HL-60/S4 (cell line): ENCODE data around the gene ELL2.
"Not testable (repeated sequence)": the region's sequence is repeated elsewhere in the genome, so short reads cannot be mapped to it uniquely, and the experiment has no call there.

Experiments
- in situ Hi-C: fragments of 300-500 bp; cut with MboI; formaldehyde crosslinking; loops from 2 replicates; pipeline ENCODE4 v1.14.3; 2022; ENCODE audit warnings: low sequenced_read_pairs

The ELL2 gene

GRCh38 chr5:95909738-95910137, 51.9 kb downstream of the ELL2 start:
- in situ Hi-C loops: no loop called here

GRCh38 chr5:95908799-95909198, 52.9 kb downstream of the ELL2 start:
- in situ Hi-C loops: no loop called here

- in situ Hi-C loops: no loop called here
These were observed 53.6 kb downstream of the ELL2 start for GRCh38 chr5:95907740-95908706.

GRCh38 chr5:95907067-95907705, 54.5 kb downstream of the ELL2 start:
- in situ Hi-C loops: no loop called here

GRCh38 chr5:95906398-95906797, 55.3 kb downstream of the ELL2 start:
- in situ Hi-C loops: not testable (repeated sequence)

- in situ Hi-C loops: no loop called here
These were observed 56.8 kb downstream of the ELL2 start for GRCh38 chr5:95904827-95905226.

- in situ Hi-C loops: no loop called here
These were observed 57.8 kb downstream of the ELL2 start for GRCh38 chr5:95903838-95904237.

GRCh38 chr5:95901676-95902627, 59.7 kb downstream of the ELL2 start:
- in situ Hi-C loops: no loop called here

- in situ Hi-C loops: no loop called here
These were observed 61.2 kb downstream of the ELL2 start for GRCh38 chr5:95900383-95900958.

GRCh38 chr5:95899829-95900228, 61.8 kb downstream of the ELL2 start:
- in situ Hi-C loops: no loop called here

- in situ Hi-C loops: no loop called here
These were observed 62.6 kb downstream of the ELL2 start for GRCh38 chr5:95899006-95899405.

- in situ Hi-C loops: no loop called here
These were observed 65.9 kb downstream of the ELL2 start for GRCh38 chr5:95895771-95896170.

- in situ Hi-C loops: no loop called here
These were observed 66.4 kb downstream of the ELL2 start for GRCh38 chr5:95895251-95895650.

- in situ Hi-C loops: no loop called here
These were observed 68.8 kb downstream of the ELL2 start for GRCh38 chr5:95892784-95893354.

GRCh38 chr5:95891499-95891898, 70.2 kb downstream of the ELL2 start:
- in situ Hi-C loops: no loop called here

GRCh38 chr5:95889076-95889475, 72.6 kb downstream of the ELL2 start:
- in situ Hi-C loops: no loop called here

GRCh38 chr5:95887977-95888376, 73.7 kb downstream of the ELL2 start:
- in situ Hi-C loops: no loop called here

- in situ Hi-C loops: no loop called here
These were observed 75.2 kb downstream of the ELL2 start for GRCh38 chr5:95886340-95887044.

- in situ Hi-C loops: no loop called here
These were observed 77.1 kb downstream of the ELL2 start for GRCh38 chr5:95884511-95884910.

GRCh38 chr5:95884017-95884325, 77.7 kb downstream of the ELL2 start:
- in situ Hi-C loops: no loop called here
